Activated CD8-positive, alpha-beta memory T cell treated with anti-CD3 and anti-CD28 coated beads, Interleukin-2, amount 50 U/mL, for 1 hour (primary cell): ENCODE results near the gene NEMP2.
"Not testable (repeated sequence)": the region's sequence is repeated elsewhere in the genome, so short reads cannot be mapped to it uniquely, and the experiment has no call there.

Experiments
- DNase-seq: peaks from one replicate; pipeline ENCODE4 v3.0.0-alpha.2; 2020; ENCODE audit errors: extremely low read depth

Gene NEMP2

GRCh38 chr2:190490502-190490901 lies 44.0 kb downstream of the NEMP2 start:
- no peak for DNase-seq

GRCh38 chr2:190489475-190489874 lies 45.0 kb downstream of the NEMP2 start:
- no peak for DNase-seq

DNA sequence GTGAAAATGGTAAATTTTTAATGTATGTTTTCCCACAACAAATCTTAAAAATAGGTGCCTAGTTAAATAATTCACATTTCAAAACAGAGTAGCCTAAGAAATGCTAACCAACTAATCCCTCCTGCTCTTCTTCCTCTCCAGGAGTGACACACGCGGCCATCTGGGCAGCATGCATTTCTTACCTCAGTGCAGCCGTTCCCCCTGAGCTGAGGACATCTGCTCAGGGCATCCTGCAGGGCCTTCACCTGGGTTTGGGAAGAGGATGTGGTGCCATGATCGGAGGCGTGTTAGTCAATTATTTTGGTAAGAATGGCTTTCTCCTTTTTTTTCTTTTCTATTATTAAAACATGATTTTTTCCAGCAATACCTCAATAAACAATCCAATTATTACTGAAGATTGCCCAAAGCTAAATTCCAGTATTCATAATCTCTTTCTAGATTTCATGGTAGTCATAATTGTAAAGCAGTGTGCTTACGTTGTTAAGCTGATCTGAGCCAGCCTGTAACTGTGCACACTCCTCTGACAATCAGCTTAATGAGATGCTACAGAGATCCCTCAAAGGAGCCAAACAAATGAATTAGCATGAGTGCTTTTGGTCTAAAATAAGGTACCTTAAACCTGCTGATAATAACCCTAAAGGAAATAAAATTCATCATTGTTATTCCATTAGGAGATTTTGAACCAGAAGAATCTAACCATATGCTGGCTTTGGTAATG lies 45.8 kb downstream of the NEMP2 start:
- no peak for DNase-seq

DNA sequence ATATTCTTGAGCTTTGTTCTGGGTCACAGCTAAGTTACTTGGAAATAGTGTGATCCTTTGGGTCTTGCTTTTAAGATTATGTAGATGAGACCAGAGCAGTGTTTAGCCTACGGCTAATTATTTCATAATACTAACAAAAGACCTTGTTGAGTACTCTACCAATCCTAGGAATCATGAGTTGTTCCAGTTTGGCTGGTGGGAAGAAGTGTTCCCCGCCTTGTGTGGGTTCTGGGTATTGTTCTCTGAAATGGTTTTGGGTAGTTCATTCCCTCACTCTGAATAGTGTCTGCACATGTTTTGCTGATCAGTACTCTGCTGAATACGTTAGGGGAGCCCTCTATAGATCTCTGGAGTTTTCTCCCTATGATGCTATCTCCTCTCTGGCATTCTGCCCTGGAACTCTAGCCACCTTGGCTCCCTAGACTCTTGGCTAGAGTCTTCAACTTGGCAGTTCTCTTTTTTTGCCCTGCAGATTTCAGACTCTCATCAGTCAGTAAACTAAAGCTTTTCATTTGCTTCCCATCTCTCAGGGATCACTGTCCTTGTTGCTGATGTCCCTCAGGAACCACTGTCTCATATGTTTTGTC lies 48.4 kb downstream of the NEMP2 start:
- no peak for DNase-seq

- DNase-seq, result no peak
These were observed 52.1 kb downstream of the NEMP2 start for GRCh38 chr2:190482451-190482850.

DNA sequence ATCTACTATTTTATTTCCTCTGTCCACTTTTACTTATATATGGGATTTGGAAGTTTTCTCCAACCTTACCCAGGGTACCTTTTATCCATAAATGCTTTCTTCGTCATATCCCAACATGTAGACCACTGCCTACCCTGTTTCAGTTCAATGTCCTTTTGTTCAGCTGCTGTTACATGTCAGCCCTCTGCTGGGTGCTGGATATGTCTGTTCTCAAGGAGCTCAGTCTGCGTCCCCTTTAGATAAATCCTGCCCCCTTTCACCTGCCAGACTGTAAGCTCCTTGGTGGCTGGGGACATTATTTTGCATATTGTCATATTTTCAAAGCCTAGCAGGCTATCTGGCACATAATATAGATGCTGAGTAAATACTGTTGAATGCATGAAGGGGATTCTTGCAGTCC lies 53.2 kb downstream of the NEMP2 start:
- no peak for DNase-seq

DNA sequence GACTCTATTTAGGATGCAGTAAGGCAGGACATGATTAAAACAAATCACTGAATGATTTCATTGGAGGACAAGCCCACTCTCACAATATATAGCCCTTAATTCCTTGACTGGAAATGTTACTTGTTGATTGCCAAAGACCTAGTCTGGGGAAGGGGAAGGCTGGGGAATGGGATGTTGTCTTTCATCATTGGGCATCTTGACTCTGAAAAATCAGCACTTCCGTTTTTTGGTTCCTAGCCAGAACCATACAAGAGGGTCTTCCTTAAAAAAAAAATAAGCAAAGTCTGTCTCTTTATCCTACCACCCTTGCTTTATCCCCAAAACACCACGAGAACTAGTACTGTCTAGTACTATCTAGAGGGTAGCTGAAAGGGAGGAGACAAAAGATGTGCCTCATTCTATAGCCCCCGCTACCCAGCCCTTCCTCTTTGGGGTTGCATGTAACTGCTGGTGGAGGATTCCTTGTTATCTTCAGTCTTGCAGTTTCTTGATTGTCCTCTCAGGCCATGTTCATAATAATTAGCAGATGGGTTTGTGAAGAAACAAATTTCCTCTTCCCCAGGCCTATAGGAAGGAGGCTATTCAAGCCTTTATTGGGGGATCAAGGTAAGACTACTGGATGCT lies 55.8 kb downstream of the NEMP2 start:
- DNase-seq, result no peak

DNA sequence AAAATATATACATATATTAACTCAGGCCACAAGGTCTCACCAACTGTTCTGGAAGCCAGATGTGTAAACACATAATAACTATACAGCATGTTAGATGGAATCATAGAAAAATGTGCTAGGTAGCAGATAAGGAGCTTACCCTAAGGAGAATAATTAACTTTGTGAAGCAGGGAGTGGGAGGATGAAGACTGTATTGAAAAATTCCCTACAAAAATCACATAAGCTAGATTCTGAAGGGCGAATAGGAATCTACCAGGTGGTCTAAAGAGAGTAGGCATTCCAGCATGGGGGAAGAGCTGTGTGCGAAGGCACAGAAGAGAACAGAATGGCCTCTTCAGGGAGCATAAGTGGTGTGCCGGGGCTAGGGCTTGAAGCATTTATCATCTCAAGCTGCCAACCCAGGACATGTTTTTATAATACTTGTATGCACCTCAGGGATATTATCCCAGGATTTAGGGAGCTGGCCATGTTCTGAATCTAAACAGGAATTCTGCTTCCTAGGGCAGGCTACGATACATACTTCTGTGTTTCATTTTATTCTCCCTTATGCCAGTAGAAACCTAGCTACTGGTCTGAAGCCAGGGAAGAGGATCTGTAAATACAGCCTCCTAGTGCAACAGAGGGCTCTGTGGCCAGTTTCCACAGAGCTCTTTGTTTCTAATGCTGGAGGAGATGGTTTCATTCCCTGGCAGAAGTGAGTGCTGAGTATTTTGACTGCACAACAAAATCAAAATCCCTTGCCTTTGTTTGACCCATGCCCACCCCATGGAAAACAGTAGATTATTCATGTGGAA lies 56.7 kb downstream of the NEMP2 start:
- no peak for DNase-seq

- DNase-seq, result no peak
These were observed 64.2 kb downstream of the NEMP2 start for GRCh38 chr2:190470256-190470826.

GRCh38 chr2:190469771-190470170 lies 64.8 kb downstream of the NEMP2 start:
- DNase-seq, result no peak

- DNase-seq, result no peak
These were observed 65.5 kb downstream of the NEMP2 start for GRCh38 chr2:190468814-190469569.

DNA sequence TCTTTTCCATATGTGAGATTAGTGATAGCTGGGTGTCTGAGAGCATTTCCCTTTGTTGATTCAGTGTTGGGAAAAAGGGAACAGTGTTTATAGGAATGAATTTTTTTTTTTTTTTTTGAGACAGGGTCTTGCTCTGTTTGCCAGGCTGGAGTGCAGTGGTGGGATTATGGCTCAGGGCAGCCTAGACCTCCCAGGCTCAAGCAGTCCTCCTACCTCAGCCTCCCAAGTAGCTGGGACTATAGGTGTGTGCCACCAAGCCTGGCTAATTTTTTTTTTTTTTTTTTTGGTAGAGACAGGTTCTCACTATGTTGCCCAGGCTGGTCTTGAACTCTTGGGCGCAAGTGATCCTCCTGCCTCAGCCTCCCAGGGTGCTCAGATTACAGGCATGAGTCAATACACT lies 66.2 kb downstream of the NEMP2 start:
- DNase-seq, result not testable (repeated sequence)

DNA sequence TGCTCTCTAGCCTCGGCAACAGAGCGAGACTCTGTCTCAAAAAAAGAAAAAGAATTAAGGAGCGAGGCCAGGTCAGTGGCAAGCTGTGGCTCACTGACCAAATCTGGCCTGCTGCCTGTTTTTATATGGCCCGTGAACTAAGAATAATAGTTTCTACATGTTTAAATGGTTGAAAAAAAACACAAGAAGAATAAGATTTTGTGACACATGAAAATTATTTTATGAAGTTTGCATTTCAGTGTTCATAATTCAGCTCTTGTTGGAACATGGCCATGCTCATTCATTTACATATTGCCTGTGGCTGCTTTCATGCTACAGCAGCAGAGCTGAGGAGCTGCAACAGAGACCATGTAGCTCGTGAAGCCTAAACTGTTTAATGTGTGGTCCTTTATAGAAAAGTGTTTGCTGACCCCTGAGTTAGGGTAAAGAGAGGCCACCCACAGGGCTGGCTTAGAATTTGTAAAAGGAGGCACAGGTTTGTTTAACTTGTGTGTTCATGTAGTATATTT lies 66.9 kb downstream of the NEMP2 start:
- DNase-seq, result no peak

GRCh38 chr2:190466819-190467446 lies 67.6 kb downstream of the NEMP2 start:
- DNase-seq, result no peak

- DNase-seq, result no peak
These were observed 69.5 kb downstream of the NEMP2 start for GRCh38 chr2:190465060-190465459.

DNA sequence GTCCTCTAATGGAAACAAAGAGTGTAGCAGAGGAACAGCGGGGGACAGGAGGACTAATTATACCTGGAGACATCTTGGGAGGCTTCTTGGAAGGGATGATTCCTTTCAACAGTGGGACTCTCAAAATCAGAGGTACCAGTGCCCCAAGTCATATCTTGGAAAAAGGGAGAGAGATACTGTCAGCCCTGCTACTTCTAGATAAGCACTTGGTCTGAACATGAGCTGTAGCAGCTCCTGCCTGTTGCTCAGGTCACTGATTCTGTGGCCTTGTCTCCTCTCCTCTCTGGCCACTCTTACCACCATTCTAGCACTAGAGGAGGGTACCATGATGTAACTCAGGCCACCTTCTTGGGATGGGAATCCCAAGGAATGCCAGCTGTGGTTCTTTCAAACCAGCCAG lies 71.9 kb downstream of the NEMP2 start:
- DNase-seq, result no peak

DNA sequence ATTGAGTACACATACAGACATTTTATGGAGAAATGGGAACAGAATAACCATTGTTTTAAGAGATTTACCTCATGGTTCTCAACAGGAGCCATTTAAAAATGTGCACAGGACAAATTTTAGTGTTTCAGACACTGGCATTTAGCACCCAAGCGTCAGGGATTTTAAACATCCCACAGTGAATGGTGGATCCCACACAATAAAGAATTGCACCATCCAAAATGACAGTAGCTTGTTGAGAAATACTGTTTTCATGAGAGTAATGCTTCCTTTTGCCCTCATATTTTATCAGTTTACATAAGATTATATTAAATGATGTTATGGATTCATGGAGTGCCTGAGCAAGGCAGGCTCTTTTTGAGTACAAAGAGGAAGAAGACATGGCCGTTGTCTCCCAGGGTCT lies 72.3 kb downstream of the NEMP2 start:
- no peak for DNase-seq

GRCh38 chr2:190460487-190460886 lies 74.0 kb downstream of the NEMP2 start:
- DNase-seq, result no peak

- no peak for DNase-seq
These were observed 74.6 kb downstream of the NEMP2 start for GRCh38 chr2:190459881-190460280.

DNA sequence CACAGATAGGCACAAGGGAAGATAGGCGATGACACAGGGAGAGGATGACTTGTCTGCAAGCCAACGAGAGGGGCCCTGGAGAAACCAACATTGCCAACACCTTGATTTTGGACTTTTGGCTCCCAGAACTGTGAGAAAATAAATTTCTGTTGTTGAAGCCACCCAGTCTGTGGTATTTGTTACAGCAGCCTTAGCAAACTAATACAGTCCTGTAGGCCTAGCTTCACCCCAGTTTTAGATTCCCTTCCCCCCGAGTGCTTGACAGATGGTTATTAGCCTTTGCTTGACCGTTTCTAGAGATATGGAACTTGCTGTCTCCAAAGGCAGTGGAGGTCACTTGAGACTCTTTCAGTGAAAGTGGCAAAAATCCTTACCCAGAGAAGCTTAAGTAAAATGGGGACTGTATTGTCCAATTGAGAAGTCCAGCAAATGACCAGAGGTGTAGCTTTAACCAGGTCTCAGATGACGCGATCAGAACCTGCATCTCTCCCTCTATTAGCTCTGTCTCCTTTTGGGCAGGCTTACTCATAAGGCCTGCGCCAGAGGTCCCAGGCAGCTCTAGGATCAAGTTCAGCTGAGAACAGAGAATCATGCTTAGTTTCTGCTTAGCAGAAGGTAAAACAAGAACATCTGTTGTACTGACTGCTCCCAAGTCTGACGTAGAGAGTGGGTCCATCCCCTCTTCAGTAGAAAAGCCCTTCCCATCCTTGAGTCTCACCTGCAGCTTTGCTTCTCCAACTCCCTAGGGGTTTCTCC lies 76.0 kb downstream of the NEMP2 start:
- DNase-seq, result no peak
